ENCODE data around the gene WASF3.

WASF3 gene

GRCh38 chr13:26619358-26619757, 61.9 kb downstream of the WASF3 start:
- CTCF ChIA-PET = interaction anchor here (1.3 to 1.7 kb wide), 3 partner anchors 9 to 18 kb away, joined by 3 to 5 read pairs (median 4); no protein-coding TSS in a partner anchor
- H3K27ac ChIP-seq (ENCODE audit: insufficient read depth in 1 of 2, low read depth in 1 of 2, low read length in 2 of 2, poor library complexity in 1 of 2, severe bottlenecking in 2 of 2) = no peak overlapping the region
- DNase-seq = peak; percentile 29 to 85 (median 71)

GRCh38 chr13:26621731-26622401, 64.4 kb downstream of the WASF3 start:
- H3K36me3 ChIP-seq (ENCODE audit: control insufficient read depth in 4 of 4, insufficient read depth in 4 of 4, low read length in 3 of 4) = no peaks in the 10 kb centered on the region
- no peak for DNase-seq
- 100% methylated on average over 1 of the region's 4 CpGs for WGBS (ENCODE audit: insufficient coverage)
- no peak overlapping the region for H3K27ac ChIP-seq (ENCODE audit: insufficient read depth in 1 of 2, low read depth in 1 of 2, low read length in 2 of 2, poor library complexity in 1 of 2, severe bottlenecking in 2 of 2)
- peaks cover 2 to 13% (median 10%) of the 10 kb centered on the region in 4 experiments for H3K4me1 ChIP-seq (ENCODE audit: control extremely low read depth in 1 of 4, control insufficient read depth in 4 of 4, insufficient read depth in 4 of 4, low read length in 3 of 4)
- no peaks in the 10 kb centered on the region for H3K27me3 ChIP-seq (replicated peaks in 2 of 5; ENCODE audit: control insufficient read depth in 4 of 5, insufficient read depth in 5 of 5, low read length in 4 of 5)
- POLR2A ChIA-PET = no interaction called here
- peaks cover 2 to 35% (median 15%) of the 10 kb centered on the region in 5 experiments for H3K9me3 ChIP-seq (ENCODE audit: control extremely low read depth in 1 of 5, control insufficient read depth in 4 of 5, insufficient read depth in 2 of 5, low read depth in 1 of 5, low read length in 4 of 5)
- H3K4me3 ChIP-seq (ENCODE audit: control insufficient read depth in 1 of 7, extremely low read depth in 1 of 7, insufficient read depth in 4 of 7, low read depth in 2 of 7, low read length in 6 of 7) = no peak overlapping the region
- CTCF ChIA-PET = interaction anchor here (2.0 kb wide), 1 partner anchor 8 kb away, joined by 5 read pairs; no protein-coding TSS in a partner anchor

More at GRCh38 chr13:26619358-26619757, 61.9 kb downstream of the WASF3 start:
- no peak overlapping the region for H3K4me3 ChIP-seq (ENCODE audit: control insufficient read depth in 1 of 7, extremely low read depth in 1 of 7, insufficient read depth in 4 of 7, low read depth in 2 of 7, low read length in 6 of 7)
- WGBS (ENCODE audit: insufficient coverage) = no CpG with 5 or more reads among the region's 2 CpGs
- H3K9me3 ChIP-seq (ENCODE audit: control extremely low read depth in 1 of 5, control insufficient read depth in 4 of 5, insufficient read depth in 2 of 5, low read depth in 1 of 5, low read length in 4 of 5) = peaks cover 2 to 16% (median 8%) of the 10 kb centered on the region in 5 experiments
- peaks cover 2 to 18% (median 11%) of the 10 kb centered on the region in 4 experiments for H3K4me1 ChIP-seq (ENCODE audit: control extremely low read depth in 1 of 4, control insufficient read depth in 4 of 4, insufficient read depth in 4 of 4, low read length in 3 of 4)
- no peaks in the 10 kb centered on the region for H3K36me3 ChIP-seq (ENCODE audit: control insufficient read depth in 4 of 4, insufficient read depth in 4 of 4, low read length in 3 of 4)
- no peaks in the 10 kb centered on the region for H3K27me3 ChIP-seq (replicated peaks in 2 of 5; ENCODE audit: control insufficient read depth in 4 of 5, insufficient read depth in 5 of 5, low read length in 4 of 5)
- POLR2A ChIA-PET = no interaction called here

- Histone ChIP-seq H3K9me3 (ENCODE audit: control extremely low read depth in 1 of 5, control insufficient read depth in 4 of 5, insufficient read depth in 2 of 5, low read depth in 1 of 5, low read length in 4 of 5) (peaks cover 2 to 35% (median 15%) of the 10 kb centered on the region in 5 experiments), H3K27ac (ENCODE audit: insufficient read depth in 1 of 2, low read depth in 1 of 2, low read length in 2 of 2, poor library complexity in 1 of 2, severe bottlenecking in 2 of 2) (no peak overlapping the region), H3K27me3 (replicated peaks in 2 of 5; ENCODE audit: control insufficient read depth in 4 of 5, insufficient read depth in 5 of 5, low read length in 4 of 5) (no peaks in the 10 kb centered on the region), H3K36me3 (ENCODE audit: control insufficient read depth in 4 of 4, insufficient read depth in 4 of 4, low read length in 3 of 4) (no peaks in the 10 kb centered on the region), H3K4me3 (ENCODE audit: control insufficient read depth in 1 of 7, extremely low read depth in 1 of 7, insufficient read depth in 4 of 7, low read depth in 2 of 7, low read length in 6 of 7) (no peak overlapping the region), H3K4me1 (ENCODE audit: control extremely low read depth in 1 of 4, control insufficient read depth in 4 of 4, insufficient read depth in 4 of 4, low read length in 3 of 4) (peaks cover 2 to 13% (median 10%) of the 10 kb centered on the region in 4 experiments)
- WGBS (ENCODE audit: insufficient coverage) = 91% methylated on average over 2 of the region's 3 CpGs
- DNase-seq = no peak
- ChIA-PET POLR2A (no interaction called here), CTCF (interaction anchor here (2.0 kb wide), 1 partner anchor 10 kb away, joined by 5 read pairs; no protein-coding TSS in a partner anchor)
Observed at GRCh38 chr13:26623125-26623524, 65.6 kb downstream of the WASF3 start.

- no peaks in the 10 kb centered on the region for H3K27me3 ChIP-seq (replicated peaks in 2 of 5; ENCODE audit: control insufficient read depth in 4 of 5, insufficient read depth in 5 of 5, low read length in 4 of 5)
- WGBS (ENCODE audit: insufficient coverage) = no CpG with 5 or more reads among the region's 1 CpG
- no peak overlapping the region for H3K27ac ChIP-seq (ENCODE audit: insufficient read depth in 1 of 2, low read depth in 1 of 2, low read length in 2 of 2, poor library complexity in 1 of 2, severe bottlenecking in 2 of 2)
- POLR2A ChIA-PET = no interaction called here
- H3K4me3 ChIP-seq (ENCODE audit: control insufficient read depth in 1 of 7, extremely low read depth in 1 of 7, insufficient read depth in 4 of 7, low read depth in 2 of 7, low read length in 6 of 7) = no peak overlapping the region
- DNase-seq = peak in 1 of 3 donors; percentile 10
- H3K4me1 ChIP-seq (ENCODE audit: control extremely low read depth in 1 of 4, control insufficient read depth in 4 of 4, insufficient read depth in 4 of 4, low read length in 3 of 4) = peaks cover 0 to 9% (median 4%) of the 10 kb centered on the region in 4 experiments
- CTCF ChIA-PET = no interaction called here
- no peaks in the 10 kb centered on the region for H3K36me3 ChIP-seq (ENCODE audit: control insufficient read depth in 4 of 4, insufficient read depth in 4 of 4, low read length in 3 of 4)
- peaks cover 2 to 35% (median 15%) of the 10 kb centered on the region in 5 experiments for H3K9me3 ChIP-seq (ENCODE audit: control extremely low read depth in 1 of 5, control insufficient read depth in 4 of 5, insufficient read depth in 2 of 5, low read depth in 1 of 5, low read length in 4 of 5)
Observed at GRCh38 chr13:26624572-26624971, 67.1 kb downstream of the WASF3 start.

- ChIA-PET POLR2A (no interaction called here), CTCF (interaction anchor here (1.1 kb wide), 1 partner anchor 9 kb away, joined by 4 read pairs; no protein-coding TSS in a partner anchor)
- Histone ChIP-seq H3K27ac (ENCODE audit: insufficient read depth in 1 of 2, low read depth in 1 of 2, low read length in 2 of 2, poor library complexity in 1 of 2, severe bottlenecking in 2 of 2) (no peak overlapping the region), H3K4me1 (ENCODE audit: control extremely low read depth in 1 of 4, control insufficient read depth in 4 of 4, insufficient read depth in 4 of 4, low read length in 3 of 4) (peaks cover 0 to 8% (median 4%) of the 10 kb centered on the region in 4 experiments), H3K4me3 (ENCODE audit: control insufficient read depth in 1 of 7, extremely low read depth in 1 of 7, insufficient read depth in 4 of 7, low read depth in 2 of 7, low read length in 6 of 7) (no peak overlapping the region), H3K36me3 (ENCODE audit: control insufficient read depth in 4 of 4, insufficient read depth in 4 of 4, low read length in 3 of 4) (no peaks in the 10 kb centered on the region), H3K9me3 (ENCODE audit: control extremely low read depth in 1 of 5, control insufficient read depth in 4 of 5, insufficient read depth in 2 of 5, low read depth in 1 of 5, low read length in 4 of 5) (peaks cover 0 to 35% (median 15%) of the 10 kb centered on the region in 5 experiments), H3K27me3 (replicated peaks in 2 of 5; ENCODE audit: control insufficient read depth in 4 of 5, insufficient read depth in 5 of 5, low read length in 4 of 5) (no peaks in the 10 kb centered on the region)
- WGBS (ENCODE audit: insufficient coverage) = 100% methylated on average over 1 of the region's 2 CpGs
- no peak for DNase-seq
Observed at GRCh38 chr13:26626271-26626670, 68.8 kb downstream of the WASF3 start.

DNA sequence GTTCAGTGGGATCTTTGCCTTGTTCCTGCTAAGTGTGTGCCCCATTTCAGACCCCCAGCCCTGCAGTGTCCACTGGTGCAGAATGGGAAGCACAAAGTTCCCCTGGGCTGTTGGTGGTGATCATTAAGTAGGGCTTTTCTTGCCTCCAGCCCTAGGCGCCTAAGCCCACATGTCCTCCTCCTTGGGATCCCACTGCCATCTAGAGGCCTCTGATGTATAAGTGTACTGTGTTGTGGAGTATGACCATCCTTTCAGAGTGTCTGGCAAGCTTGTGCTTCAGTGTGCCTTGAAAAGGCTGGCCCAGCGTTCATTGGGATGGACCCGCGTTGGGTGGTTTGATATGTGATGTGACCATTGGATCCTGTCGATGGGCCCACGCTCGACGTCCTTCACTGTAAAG, 71.2 kb downstream of the WASF3 start:
- H3K27me3 ChIP-seq (replicated peaks in 2 of 5; ENCODE audit: control insufficient read depth in 4 of 5, insufficient read depth in 5 of 5, low read length in 4 of 5) = no peaks in the 10 kb centered on the region
- ChIA-PET POLR2A (no interaction called here), CTCF (interaction anchor here (1.1 to 1.7 kb wide), 5 partner anchors 10 to 444 kb away, joined by 3 to 8 read pairs (median 4); no protein-coding TSS in a partner anchor)
- H3K36me3 ChIP-seq (ENCODE audit: control insufficient read depth in 4 of 4, insufficient read depth in 4 of 4, low read length in 3 of 4) = no peaks in the 10 kb centered on the region
- 100% methylated on average over 5 of the region's 8 CpGs for WGBS (ENCODE audit: insufficient coverage)
- peak; percentile 31 to 43 (median 42) for DNase-seq
- H3K4me3 ChIP-seq (ENCODE audit: control insufficient read depth in 1 of 7, extremely low read depth in 1 of 7, insufficient read depth in 4 of 7, low read depth in 2 of 7, low read length in 6 of 7) = no peak overlapping the region
- H3K27ac ChIP-seq (ENCODE audit: insufficient read depth in 1 of 2, low read depth in 1 of 2, low read length in 2 of 2, poor library complexity in 1 of 2, severe bottlenecking in 2 of 2) = no peak overlapping the region
- peaks cover 0 to 8% (median 4%) of the 10 kb centered on the region in 4 experiments for H3K4me1 ChIP-seq (ENCODE audit: control extremely low read depth in 1 of 4, control insufficient read depth in 4 of 4, insufficient read depth in 4 of 4, low read length in 3 of 4)
- peaks cover 0 to 25% (median 9%) of the 10 kb centered on the region in 5 experiments for H3K9me3 ChIP-seq (ENCODE audit: control extremely low read depth in 1 of 5, control insufficient read depth in 4 of 5, insufficient read depth in 2 of 5, low read depth in 1 of 5, low read length in 4 of 5)

GRCh38 chr13:26629260-26629825, 71.9 kb downstream of the WASF3 start:
- DNase-seq = peak in 2 of 3 donors; percentile 55 to 71
- Histone ChIP-seq H3K27ac (ENCODE audit: insufficient read depth in 1 of 2, low read depth in 1 of 2, low read length in 2 of 2, poor library complexity in 1 of 2, severe bottlenecking in 2 of 2) (no peak overlapping the region), H3K36me3 (ENCODE audit: control insufficient read depth in 4 of 4, insufficient read depth in 4 of 4, low read length in 3 of 4) (no peaks in the 10 kb centered on the region), H3K4me3 (ENCODE audit: control insufficient read depth in 1 of 7, extremely low read depth in 1 of 7, insufficient read depth in 4 of 7, low read depth in 2 of 7, low read length in 6 of 7) (no peak overlapping the region), H3K9me3 (ENCODE audit: control extremely low read depth in 1 of 5, control insufficient read depth in 4 of 5, insufficient read depth in 2 of 5, low read depth in 1 of 5, low read length in 4 of 5) (peaks cover 0 to 20% (median 7%) of the 10 kb centered on the region in 5 experiments), H3K27me3 (replicated peaks in 2 of 5; ENCODE audit: control insufficient read depth in 4 of 5, insufficient read depth in 5 of 5, low read length in 4 of 5) (no peaks in the 10 kb centered on the region), H3K4me1 (ENCODE audit: control extremely low read depth in 1 of 4, control insufficient read depth in 4 of 4, insufficient read depth in 4 of 4, low read length in 3 of 4) (peaks cover 0 to 8% (median 4%) of the 10 kb centered on the region in 4 experiments)
- ChIA-PET CTCF (interaction anchor here (1.1 to 1.7 kb wide), 6 partner anchors 20 to 444 kb away, joined by 3 to 8 read pairs (median 4); no protein-coding TSS in a partner anchor), POLR2A (no interaction called here)
- WGBS (ENCODE audit: insufficient coverage) = 0% methylated on average over 1 of the region's 5 CpGs
